GM12864 (cell line): ENCODE measurements around the gene IL6R.

ENCODE experiments used
- DNase-seq: peaks from one replicate; pipeline ENCODE4 v3.0.0-alpha.2; 2011; ENCODE audit warnings: low read depth
- H3K4me3 ChIP-seq: 2 replicates; pipeline ENCODE4 v1.5.1; 2011; ENCODE audit warnings: mild to moderate bottlenecking, low read depth, low read length, control low read depth
- TF ChIP-seq, protein P1 (sequence below): IDR thresholded peaks from 2 replicates; pipeline ENCODE4 v1.5.1; 2011; ENCODE audit warnings: low read depth, mild to moderate bottlenecking, moderate library complexity, low read length, control low read depth, inconsistent platforms; ENCODE audit errors: missing control alignments

IL6R gene

DNA sequence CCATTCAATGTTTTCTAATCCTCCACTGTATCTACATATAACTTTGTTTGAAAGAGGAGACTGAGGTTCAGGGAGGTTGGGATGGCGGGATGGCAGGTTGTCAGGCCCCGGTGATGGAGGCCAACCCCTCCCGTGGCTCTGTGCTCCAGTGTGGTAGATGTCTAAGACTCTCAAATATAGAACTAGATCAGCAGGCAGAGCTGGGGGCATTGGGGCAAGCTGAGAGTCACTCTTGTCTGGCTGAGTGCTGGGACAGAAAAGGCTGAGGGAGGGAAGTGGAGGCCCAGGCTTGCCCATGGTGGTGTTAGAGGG lies 1.7 kb downstream of the IL6R start:
- no peak for DNase-seq
- peak overlapping the region; percentile 82 for H3K4me3 ChIP-seq
- TF ChIP-seq, protein P1, sequence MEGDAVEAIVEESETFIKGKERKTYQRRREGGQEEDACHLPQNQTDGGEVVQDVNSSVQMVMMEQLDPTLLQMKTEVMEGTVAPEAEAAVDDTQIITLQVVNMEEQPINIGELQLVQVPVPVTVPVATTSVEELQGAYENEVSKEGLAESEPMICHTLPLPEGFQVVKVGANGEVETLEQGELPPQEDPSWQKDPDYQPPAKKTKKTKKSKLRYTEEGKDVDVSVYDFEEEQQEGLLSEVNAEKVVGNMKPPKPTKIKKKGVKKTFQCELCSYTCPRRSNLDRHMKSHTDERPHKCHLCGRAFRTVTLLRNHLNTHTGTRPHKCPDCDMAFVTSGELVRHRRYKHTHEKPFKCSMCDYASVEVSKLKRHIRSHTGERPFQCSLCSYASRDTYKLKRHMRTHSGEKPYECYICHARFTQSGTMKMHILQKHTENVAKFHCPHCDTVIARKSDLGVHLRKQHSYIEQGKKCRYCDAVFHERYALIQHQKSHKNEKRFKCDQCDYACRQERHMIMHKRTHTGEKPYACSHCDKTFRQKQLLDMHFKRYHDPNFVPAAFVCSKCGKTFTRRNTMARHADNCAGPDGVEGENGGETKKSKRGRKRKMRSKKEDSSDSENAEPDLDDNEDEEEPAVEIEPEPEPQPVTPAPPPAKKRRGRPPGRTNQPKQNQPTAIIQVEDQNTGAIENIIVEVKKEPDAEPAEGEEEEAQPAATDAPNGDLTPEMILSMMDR = no peak

DNA sequence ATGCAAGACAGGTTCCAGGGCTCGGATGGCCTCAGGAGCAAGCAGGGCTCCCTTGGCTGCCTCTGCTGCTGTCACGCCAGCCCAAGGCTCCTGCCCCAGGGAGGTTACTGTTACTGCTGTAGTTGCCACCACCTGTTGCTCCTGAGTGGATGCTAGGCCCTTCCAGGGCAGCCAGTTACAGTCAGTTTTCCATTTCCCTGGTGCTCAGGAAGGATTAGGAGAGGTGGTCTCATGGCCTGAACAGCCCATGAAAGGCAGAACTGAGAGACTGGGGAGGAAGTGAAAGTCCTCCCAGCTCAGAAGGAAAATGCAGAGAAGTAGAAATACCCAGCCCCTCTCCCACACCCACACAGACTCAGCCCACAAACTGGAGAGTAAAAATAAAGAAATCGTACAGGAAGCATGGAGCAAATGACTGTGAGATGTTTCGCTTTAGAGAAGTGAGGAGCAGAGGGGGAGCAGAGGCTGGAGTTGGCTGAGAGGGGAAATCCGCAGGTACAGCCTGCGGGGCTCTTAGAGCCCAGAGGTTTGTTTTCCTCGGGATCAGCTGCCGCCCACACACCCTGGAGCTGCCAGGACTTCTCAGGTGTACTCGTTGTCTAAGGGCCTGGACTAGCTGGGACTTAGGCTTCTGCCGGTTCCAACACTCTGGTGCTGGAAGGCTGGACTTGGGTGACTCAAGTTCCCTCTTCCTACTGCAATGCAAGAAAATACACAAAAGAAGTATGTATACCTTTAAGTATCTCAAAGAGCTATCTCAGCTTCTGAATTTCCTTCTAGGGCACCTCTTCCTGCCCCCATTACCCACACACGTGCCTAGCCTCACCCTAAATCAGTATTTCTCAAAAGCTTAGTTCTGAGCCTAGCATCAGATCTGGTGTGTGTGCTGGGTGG lies 2.3 kb downstream of the IL6R start:
- TF ChIP-seq, protein P1 = no peak
- H3K4me3 ChIP-seq = peak overlapping the region; percentile 82
- peak; percentile 70 for DNase-seq

DNA sequence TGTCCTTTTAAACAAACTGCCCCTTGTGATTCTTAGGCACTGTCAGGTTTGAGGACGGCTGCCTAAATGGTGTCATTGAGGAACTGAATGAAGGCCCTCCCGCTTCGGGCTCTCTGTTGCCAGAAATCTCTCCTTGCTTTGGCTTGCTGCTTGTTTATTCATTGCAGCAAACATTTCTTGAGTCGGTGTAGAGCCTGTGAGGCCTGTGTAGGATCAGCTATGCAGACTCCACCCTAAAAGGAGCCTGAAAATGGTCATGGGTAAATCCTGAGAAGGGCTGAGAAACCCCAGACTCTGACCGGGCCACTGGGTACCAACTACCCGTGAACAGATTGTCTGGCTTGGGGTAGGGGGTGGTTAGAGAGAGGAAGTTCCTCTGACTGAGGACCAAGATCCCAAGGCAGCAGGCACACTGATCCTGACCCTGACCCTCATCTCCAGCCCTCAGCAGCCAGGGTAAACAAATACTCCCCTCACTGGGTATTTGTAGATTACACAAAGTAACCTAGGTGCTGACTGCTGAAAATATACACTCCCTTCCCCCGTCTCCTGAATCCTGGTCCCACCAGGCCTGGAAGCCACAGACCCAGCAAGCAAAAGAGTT lies 3.1 kb downstream of the IL6R start:
- TF ChIP-seq, protein P1 = no peak
- peak overlapping the region; percentile 82 for H3K4me3 ChIP-seq
- DNase-seq = no peak

DNA sequence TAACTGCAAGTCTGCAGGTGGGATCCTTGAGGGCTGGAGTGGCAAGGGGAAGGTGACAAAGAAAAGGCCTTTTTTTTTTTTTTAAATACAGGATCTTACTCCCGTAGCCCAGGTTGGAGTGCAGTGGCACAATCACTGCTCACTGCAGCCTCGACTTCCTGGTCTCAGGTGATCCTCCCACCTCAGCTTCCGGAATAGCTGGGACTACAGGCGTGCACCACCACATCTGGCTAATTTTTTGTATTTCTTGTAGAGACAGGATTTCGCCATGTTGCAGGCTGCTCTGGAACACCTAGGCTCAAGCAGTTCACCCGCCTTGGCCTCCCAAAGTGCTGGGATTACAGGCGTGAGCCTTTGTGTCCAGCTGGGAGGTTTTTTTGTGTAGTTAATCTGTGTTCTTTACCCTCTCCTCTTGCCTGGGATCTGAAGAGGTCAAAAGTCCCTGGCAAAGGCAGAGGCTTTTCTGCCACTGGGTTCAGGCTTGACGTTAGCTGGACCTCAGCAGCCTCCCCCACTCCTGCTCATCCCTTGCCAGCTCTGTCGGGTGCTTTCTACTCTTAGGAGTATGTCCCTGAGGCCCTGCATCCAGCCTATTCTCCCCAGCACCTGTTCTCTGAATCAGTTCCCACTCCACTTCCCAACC lies 5.2 kb downstream of the IL6R start:
- TF ChIP-seq, protein P1 = no peak
- no peak overlapping the region for H3K4me3 ChIP-seq
- DNase-seq = no peak

DNA sequence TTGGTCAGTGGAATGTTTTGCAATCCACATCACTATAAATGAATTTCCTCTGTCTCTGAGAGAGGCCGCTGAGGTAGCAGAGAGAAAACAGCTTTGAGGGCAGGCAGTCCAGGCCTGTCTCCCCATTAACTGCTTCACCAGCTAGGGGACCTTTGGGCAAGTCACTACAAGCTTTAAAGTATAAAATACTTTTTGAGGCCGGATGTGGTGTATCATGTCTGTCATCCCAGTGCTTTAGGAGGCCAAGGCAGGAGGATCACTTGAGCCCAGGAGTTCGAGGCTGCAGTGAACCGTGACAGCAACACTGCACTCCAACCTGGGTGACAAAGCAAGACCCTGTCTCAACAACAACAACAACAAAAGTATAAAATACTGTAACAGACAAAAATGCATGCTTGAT lies 6.4 kb downstream of the IL6R start:
- no peak overlapping the region for H3K4me3 ChIP-seq
- TF ChIP-seq, protein P1 = no peak
- no peak for DNase-seq

DNA sequence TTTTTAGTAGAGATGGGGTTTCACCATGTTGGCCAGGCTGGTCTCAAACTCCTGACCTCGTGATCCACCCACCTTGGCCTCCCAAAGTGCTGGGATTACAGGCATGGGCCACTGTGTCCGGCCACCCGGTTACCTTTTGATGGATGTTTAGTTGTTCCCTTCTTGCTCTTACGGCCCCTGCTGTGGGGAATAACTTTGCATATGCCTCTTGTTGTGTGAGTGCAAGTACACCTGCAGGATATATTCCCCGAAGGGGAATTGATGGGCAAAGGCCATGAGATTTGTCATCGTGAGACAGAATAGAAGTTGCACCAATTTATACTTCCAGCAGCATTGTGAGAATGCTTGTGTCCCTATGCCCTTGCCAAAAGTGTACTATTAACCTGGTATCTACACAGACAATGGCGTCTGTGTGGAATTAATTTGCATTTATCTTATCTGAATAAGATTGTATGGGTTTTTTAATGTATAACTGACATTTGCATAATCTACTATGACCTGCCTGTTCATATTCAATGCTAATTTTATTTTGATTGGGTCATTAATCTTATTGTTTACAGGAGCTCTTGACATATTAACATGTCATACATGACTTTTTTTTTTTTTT lies 8.1 kb downstream of the IL6R start:
- DNase-seq = no peak
- H3K4me3 ChIP-seq = no peak overlapping the region
- TF ChIP-seq, protein P1 = no peak
